GM12892 (cell line): ENCODE measurements around the gene ELN.

Experiments
- DNase-seq: peaks from one replicate; pipeline ENCODE4 v3.0.0; 2011; ENCODE audit not compliant: insufficient read length
- FAIRE-seq: peaks from 2 replicates; lab custom pipeline; 2011; peaks lifted over from hg19 to GRCh38; lab: Jason Lieb, UNC
- POLR2A ChIP-seq: IDR thresholded peaks from 2 replicates; pipeline ENCODE4 v1.6.1; 2011; ENCODE audit warnings: low read depth, low read length, control low read depth
- POLR2AphosphoS5 ChIP-seq: IDR thresholded peaks from 2 replicates; pipeline ENCODE4 v1.6.1; 2011; ENCODE audit warnings: low read depth, low read length, control low read depth
- TAF1 ChIP-seq: IDR thresholded peaks from 2 replicates; pipeline ENCODE4 v1.6.1; 2011; ENCODE audit warnings: low read depth, mild to moderate bottlenecking, control low read depth, low read length, borderline replicate concordance

ELN gene

GRCh38 chr7:73991522-73992100 is 36.4 kb upstream of the ELN start:
- DNase-seq (no peak), FAIRE-seq (no peak)
- no peak for TF ChIP-seq POLR2AphosphoS5
- TF ChIP-seq TAF1: no peak
- no peak for TF ChIP-seq POLR2A

GRCh38 chr7:73992101-73992562 is 35.8 kb upstream of the ELN start:
- no peak for FAIRE-seq
- no peak for DNase-seq
- TF ChIP-seq TAF1 (no peak), POLR2A (no peak), POLR2AphosphoS5 (no peak)

DNA sequence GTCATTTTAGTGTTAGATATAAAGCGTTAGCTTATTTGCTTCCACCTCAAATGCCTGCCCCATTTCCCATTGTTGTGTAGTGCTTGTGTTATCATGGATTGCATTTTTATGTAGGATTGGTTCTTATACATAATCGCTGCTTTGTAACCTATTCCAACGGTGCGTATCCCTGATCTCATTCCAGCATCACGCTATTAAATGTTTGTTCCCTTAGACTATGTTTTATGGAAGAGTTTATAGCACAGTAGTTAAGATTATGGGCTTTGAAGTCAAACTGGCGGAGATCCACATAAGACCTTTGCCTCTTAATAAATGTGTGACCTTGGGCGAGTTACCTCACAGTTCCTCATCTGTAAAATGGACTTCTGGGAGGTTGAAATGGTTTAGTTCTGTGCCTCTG is 34.0 kb upstream of the ELN start:
- no peak for DNase-seq
- TF ChIP-seq TAF1 (no peak), POLR2A (no peak), POLR2AphosphoS5 (no peak)
- FAIRE-seq: no peak

- no peak for DNase-seq
- no peak for FAIRE-seq
Observed at GRCh38 chr7:73994761-73995160, 33.2 kb upstream of the ELN start.

GRCh38 chr7:73995330-73995729 is 32.6 kb upstream of the ELN start:
- TF ChIP-seq POLR2AphosphoS5: no peak
- no peak for TF ChIP-seq TAF1
- no peak for TF ChIP-seq POLR2A
- DNase-seq: no peak
- no peak for FAIRE-seq

More at GRCh38 chr7:73994761-73995160, 33.2 kb upstream of the ELN start:
- TF ChIP-seq TAF1: no peak

DNA sequence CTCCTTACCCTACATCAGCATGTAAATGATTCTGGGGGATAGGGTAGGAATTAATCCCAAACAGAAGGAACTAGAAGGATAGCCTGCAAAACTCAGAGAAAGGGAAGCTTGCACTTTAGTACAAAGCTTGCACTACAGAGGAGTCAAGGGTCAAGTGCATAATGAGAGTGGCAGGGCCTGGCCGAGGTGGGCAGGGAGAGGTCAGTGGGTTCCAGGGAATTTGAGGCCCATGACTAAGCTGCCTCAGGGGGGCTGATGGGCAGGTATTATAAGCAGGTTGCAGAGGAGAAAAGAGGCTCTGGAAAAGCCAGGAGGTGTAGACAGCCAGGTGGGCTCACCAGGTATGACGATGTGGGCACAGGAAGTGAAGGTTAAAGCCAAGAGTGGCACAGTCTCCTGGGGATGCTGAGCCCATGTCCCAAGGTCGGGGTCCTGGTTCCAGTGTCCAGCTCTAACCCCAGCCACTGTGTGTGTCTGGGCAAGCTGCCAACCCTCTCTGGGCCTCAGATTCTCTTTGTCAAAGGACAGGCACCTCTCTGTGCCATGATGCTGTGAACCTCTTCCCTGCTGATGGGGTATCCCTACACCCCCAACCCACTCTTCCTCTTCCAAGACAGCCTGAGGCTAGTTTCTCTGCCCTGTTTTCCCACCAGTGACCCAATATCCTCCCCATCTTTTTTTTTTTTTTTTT is 32.0 kb upstream of the ELN start:
- DNase-seq (no peak), FAIRE-seq (no peak)
- TF ChIP-seq POLR2AphosphoS5 (no peak), POLR2A (no peak), TAF1 (no peak)

DNA sequence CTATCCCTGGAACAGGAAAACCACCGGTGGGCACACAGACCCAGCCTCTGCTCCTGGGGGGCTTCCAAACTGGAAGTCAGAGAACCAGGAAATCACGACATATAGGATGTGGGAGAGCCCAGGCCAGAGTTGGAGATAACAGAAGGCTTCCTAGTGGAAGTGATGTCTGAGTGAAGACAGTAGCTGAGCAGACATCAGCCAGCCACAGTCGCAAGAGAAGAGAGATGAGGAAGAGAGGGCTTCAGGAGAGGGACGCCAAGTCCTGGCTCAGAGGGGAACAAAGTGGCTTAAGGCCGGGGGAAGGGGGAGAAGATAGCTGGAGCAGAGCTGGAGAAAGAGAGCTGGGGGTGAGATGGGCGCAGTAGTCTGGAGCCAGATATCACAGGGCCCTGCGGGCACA is 30.9 kb upstream of the ELN start:
- TF ChIP-seq TAF1 (no peak), POLR2AphosphoS5 (no peak), POLR2A (no peak)
- DNase-seq (no peak), FAIRE-seq (no peak)

- DNase-seq (no peak), FAIRE-seq (no peak)
- TF ChIP-seq POLR2A: no peak
- TF ChIP-seq TAF1: no peak
- no peak for TF ChIP-seq POLR2AphosphoS5
Observed at GRCh38 chr7:73999664-74000435, 28.1 kb upstream of the ELN start.

DNA sequence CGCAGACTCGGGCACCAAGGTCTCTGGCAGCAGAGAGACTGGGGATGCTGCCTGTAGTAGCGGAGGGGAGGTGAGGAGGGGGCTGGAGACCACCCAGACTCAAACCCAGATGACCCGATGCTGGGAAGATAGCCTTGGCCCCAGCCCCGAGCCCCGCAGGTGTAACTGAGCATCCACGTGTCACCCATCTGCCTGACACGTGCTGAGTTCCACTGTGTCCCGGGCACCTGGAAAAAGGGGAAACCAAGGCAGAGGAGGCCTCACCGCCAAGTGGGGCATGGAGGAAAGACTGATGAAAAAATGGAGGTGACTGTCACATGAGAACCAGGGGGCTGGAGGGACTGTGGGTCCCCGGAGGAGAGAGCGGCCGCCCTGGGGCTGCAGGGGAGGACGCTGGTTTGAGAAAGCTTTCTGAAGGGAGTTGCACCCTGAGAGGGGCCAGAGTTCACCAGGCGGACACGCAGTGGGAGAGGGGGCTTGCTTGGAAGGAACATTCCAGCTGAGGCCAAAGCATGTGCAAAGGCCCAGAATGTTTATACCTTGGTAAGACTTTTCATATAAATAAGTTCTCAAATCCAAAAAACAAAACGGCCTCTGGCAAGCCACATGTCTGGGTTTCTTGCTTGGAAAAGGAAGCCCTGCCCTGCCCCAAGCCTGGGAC is 27.4 kb upstream of the ELN start:
- DNase-seq (no peak), FAIRE-seq (no peak)
- no peak for TF ChIP-seq TAF1
- no peak for TF ChIP-seq POLR2A
- TF ChIP-seq POLR2AphosphoS5: no peak

DNA sequence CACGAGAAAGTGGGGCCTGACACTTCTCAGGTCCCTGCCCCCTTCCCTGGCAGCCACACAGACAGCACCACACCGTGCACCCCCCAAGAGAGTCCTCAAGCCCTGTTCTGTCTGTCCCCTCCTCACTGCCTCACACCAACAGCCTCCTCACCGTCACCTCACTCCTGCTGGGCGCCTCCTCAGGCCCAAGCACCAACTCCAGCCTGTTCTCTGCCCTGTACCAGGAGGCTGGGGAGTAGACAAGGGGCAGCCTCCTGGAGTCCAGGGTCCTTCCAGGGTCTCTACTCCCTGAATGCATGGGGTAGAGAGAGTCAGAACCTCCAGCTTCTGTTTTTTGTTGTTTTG is 26.9 kb upstream of the ELN start:
- no peak for TF ChIP-seq TAF1
- TF ChIP-seq POLR2A: no peak
- no peak for TF ChIP-seq POLR2AphosphoS5
- DNase-seq (no peak), FAIRE-seq (no peak)

GRCh38 chr7:74002474-74003017 is 25.4 kb upstream of the ELN start:
- FAIRE-seq (no peak), DNase-seq (no peak)
- TF ChIP-seq POLR2A: no peak
- TF ChIP-seq TAF1: no peak
- no peak for TF ChIP-seq POLR2AphosphoS5
